Duodenal mucosa (tissue), 2 donors: ENCODE results near the gene PLEKHM3.
A peak's percentile ranks its signal among the peaks of the same experiment; 100 is the strongest.

ENCODE experiments used
- H3K27ac ChIP-seq: one replicate; pipeline ENCODE4 v1.7.0; 2013; ENCODE audit warnings: low read depth, low read length
- H3K27me3 ChIP-seq, 2 donors: one replicate each; pipeline ENCODE4 v1.7.0; 2013; ENCODE audit warnings: low read length in 2 of 2, control low read depth in 1 of 2; ENCODE audit not compliant: insufficient read depth in 2 of 2, control insufficient read depth in 1 of 2
- H3K36me3 ChIP-seq, 2 donors: one replicate each; pipeline ENCODE4 v1.7.0; 2013; ENCODE audit warnings: low read length in 2 of 2, control low read depth in 1 of 2; ENCODE audit not compliant: insufficient read depth in 2 of 2, control insufficient read depth in 1 of 2
- H3K4me1 ChIP-seq, 2 donors: one replicate each; pipeline ENCODE4 v1.7.0; 2013; ENCODE audit warnings: low read length in 2 of 2, control low read depth in 1 of 2; ENCODE audit not compliant: insufficient read depth in 2 of 2, control insufficient read depth in 1 of 2
- H3K4me3 ChIP-seq, 2 donors: one replicate each; pipeline ENCODE4 v1.7.0; 2013; ENCODE audit warnings: low read length in 2 of 2, low read depth in 1 of 2
- H3K9ac ChIP-seq, 2 donors: one replicate each; pipeline ENCODE4 v1.7.0; 2013; ENCODE audit warnings: low read length in 2 of 2, low read depth in 1 of 2
- H3K9me3 ChIP-seq, 2 donors: one replicate each; pipeline ENCODE4 v1.7.0; 2013; ENCODE audit warnings: low read length in 2 of 2, control low read depth in 1 of 2; ENCODE audit not compliant: control insufficient read depth in 1 of 2

Gene PLEKHM3, protein sequence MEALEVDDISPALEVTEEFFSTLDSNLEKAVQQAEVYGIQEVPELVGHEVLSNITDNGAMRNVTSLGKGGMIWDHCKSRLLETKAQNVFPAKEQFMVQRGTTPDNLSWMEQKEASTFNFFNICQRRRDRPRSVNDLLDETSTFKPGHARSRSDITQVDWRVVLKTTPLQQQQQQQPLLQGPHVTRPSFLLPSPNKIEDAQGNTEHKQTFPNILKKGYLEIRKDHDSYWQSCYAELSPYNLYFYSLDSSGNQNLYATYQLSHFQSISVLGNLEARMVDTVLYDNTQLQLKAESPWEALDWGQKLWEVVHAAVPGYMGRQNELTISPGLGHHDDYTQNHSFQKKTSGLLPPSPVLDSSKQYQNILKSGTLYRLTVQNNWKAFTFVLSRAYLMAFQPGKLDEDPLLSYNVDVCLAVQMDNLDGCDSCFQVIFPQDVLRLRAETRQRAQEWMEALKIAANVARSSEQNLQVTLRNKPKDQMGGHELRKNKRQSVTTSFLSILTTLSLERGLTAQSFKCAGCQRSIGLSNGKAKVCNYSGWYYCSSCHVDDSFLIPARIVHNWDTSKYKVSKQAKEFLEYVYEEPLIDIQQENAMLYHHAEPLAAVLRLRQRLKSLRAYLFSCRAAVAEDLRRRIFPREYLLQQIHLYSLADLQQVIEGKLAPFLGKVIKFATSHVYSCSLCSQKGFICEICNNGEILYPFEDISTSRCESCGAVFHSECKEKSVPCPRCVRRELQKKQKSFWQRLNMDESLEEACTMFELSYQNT

DNA sequence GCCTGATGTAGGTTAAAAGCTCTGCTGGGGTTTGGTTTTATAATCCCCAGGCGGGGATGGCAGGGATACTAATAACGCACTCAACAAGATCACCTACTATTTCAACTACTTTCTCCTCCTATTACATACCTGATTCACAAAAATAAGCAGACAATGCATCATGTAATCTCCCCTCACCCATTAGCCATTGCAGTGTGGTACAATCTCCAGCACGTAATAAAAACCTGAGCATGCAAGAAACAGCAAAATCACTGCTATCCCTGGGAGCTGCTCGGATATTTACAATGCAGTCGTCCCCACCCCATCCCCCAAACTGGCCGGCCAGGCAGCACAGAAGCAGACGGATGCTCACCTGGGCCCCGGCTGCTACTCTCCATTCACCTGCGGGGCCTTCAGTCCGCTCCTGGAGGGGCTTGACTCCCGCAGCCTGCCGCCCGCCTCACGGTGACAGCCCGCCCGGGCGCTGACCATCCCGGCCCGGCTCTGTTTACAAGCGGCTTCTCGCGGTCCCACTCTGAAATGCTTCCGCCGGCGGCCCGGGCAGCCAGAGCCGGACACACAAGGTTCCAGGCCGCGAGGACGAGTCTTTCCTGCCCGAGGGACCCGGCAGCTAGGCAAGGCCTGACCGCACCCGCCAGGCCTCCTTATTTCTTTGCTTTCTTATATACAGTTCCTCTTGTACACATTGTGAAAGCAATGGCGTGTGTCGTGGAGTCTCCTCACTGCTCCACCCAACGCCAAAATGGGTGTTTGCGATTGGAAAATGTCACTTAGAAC lies at the start of gene PLEKHM3:
Gene PLEKHM3, minus strand, starts transcription at position 491 of the 777 bp plus-strand sequence. CDS start 23,888 bp downstream, outside the sequence.
- Histone ChIP-seq H3K27ac (peak within 1 kb of the TSS; percentile 46), H3K4me3 (peak within 1 kb of the TSS; percentile 95 to 98), H3K9me3 (no peaks in the 10 kb centered on the region), H3K4me1 (peaks cover 5 to 6% of the 10 kb centered on the region in 2 donors), H3K9ac (peak within 1 kb of the TSS; percentile 84 to 89), H3K27me3 (no peaks in the 10 kb centered on the region), H3K36me3 (no peaks in the 10 kb centered on the region)

DNA sequence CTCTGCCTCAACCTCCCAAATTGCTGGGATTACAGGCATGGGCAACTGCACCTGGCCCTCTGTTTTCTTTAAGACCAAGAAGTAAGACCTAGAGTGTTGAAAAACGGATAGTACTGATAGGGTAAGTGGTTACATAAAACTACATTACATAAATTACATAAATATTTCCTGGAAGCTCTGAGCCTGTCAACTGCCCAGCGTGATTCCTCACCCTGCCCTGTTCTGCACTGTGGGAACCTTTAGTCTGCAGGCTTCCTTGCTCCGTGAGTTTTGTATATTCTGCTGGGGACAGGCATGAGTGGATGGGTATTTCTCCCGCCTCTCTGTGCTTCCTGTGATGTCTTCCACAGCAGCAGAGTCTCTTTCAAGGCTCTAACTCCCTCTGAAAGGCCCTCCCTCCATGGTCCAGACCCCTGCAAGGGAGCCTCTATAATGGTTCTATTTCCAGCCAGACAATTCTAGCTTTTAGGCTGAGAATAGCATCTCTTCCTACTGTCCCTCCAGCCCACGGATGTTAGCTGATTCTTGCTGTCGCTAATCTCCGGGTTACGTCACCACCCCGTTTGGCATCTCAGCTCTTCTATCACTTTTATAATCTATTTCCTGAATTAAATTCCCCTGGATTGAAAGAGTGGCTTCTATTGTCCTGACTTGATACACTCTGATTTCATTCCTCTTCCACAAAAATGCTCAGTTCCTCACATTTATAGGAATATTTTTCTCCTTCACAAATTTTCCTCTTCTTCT lies 49.5 kb upstream of the PLEKHM3 start:
- no peaks in the 10 kb centered on the region for H3K36me3 ChIP-seq
- no peak overlapping the region for H3K27ac ChIP-seq
- no peaks in the 10 kb centered on the region for H3K4me1 ChIP-seq
- no peaks in the 10 kb centered on the region for H3K9me3 ChIP-seq
- H3K27me3 ChIP-seq: peaks cover 0 to 2% of the 10 kb centered on the region in 2 donors
- H3K9ac ChIP-seq: no peak overlapping the region
- H3K4me3 ChIP-seq: no peak overlapping the region

DNA sequence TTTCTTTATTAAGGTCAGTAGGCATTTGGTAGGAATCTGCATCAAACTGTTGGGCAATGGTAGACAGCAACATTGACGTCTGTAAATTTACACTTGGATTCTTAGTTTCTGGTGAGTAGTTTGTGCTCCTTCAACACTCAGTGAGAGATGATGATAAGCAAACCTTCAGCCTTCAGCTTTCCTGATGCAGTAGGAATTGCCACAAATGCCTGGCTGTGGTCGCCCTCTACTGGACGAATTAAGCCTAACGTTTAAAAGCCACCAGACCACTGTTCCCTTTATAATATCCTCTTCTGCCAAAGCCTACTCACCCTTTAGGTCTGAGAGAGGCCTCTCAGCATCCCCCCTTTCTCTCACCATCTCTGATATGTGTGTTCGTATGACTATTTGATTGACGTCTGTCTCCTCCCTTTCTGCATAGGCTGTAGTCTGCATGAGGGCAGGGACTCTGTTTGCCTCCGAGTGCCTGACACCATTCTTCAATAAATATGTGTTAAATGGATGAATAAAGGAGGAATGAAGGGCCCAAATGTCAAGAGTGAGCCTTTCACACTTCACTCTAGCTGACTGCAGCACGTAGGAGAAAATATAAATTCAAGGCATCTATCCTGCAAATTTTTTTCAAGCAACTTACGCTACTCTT lies 47.0 kb upstream of the PLEKHM3 start:
- Histone ChIP-seq H3K9me3 (no peaks in the 10 kb centered on the region), H3K27me3 (no peaks in the 10 kb centered on the region), H3K4me3 (no peak overlapping the region), H3K27ac (no peak overlapping the region), H3K4me1 (no peaks in the 10 kb centered on the region), H3K36me3 (no peaks in the 10 kb centered on the region), H3K9ac (no peak overlapping the region)

DNA sequence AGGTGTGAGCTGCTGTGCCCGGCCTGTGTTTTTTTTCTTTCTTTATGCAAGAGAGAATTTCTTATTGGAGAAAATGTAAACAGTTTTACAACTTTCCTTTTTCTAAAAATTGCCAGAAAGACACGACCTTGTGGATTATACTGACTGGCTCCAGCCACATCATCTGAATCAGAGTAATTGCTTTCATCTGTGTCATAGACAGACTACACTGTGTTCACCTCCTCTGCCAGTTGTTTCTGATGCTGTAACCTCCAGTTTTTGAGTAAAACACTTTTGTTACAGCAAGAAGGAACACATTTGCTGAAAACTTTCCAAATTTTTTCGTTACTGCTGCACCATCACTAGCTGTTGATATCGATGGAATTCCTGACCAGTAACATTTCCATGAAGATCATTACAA lies 43.9 kb upstream of the PLEKHM3 start:
- Histone ChIP-seq H3K9me3 (no peaks in the 10 kb centered on the region), H3K4me1 (no peaks in the 10 kb centered on the region), H3K27me3 (no peaks in the 10 kb centered on the region), H3K27ac (no peak overlapping the region), H3K36me3 (no peaks in the 10 kb centered on the region), H3K9ac (no peak overlapping the region), H3K4me3 (no peak overlapping the region)

DNA sequence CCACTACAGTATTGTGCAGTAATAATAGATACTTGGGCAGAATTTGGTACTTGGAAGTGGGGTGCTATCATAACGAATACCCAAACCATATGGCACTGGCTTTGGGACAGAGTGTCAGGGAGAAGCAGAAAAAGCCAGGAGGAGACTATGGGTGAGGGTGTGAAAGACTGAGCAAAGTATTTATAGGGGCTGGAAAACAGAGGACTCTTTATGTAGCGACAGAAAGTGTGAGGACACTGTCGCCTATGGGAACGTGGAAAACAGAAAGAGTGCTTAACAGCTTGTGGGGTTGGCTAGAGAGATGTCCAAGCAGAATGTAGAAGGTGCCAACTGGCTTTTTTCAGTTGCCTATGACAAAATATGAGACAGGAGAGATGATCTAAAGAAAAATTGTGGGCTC lies 40.7 kb upstream of the PLEKHM3 start:
- Histone ChIP-seq H3K9me3 (no peaks in the 10 kb centered on the region), H3K4me3 (no peak overlapping the region), H3K27me3 (no peaks in the 10 kb centered on the region), H3K4me1 (no peaks in the 10 kb centered on the region), H3K27ac (no peak overlapping the region), H3K36me3 (no peaks in the 10 kb centered on the region), H3K9ac (no peak overlapping the region)

DNA sequence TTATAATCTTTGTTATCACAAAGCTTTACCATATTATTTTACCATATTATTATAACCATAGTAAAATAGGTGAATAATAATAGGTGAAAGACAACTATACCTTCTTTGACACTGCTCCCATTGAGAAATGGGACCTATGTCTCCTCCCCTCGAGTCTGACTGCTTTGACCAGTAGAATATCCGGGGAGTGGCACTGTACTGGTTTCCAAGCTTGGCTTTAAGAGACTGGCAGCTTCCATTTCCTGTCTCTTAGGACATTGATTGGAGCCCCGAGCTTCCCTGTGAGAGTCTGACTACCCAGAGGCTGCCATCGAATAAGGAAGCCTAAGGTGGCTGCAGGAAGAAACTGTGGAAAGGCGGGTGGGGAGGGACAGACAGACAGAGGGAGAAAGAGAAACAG lies 40.1 kb upstream of the PLEKHM3 start:
- H3K4me3 ChIP-seq: no peak overlapping the region
- no peaks in the 10 kb centered on the region for H3K27me3 ChIP-seq
- no peaks in the 10 kb centered on the region for H3K9me3 ChIP-seq
- H3K36me3 ChIP-seq: no peaks in the 10 kb centered on the region
- no peaks in the 10 kb centered on the region for H3K4me1 ChIP-seq
- H3K27ac ChIP-seq: no peak overlapping the region
- no peak overlapping the region for H3K9ac ChIP-seq

DNA sequence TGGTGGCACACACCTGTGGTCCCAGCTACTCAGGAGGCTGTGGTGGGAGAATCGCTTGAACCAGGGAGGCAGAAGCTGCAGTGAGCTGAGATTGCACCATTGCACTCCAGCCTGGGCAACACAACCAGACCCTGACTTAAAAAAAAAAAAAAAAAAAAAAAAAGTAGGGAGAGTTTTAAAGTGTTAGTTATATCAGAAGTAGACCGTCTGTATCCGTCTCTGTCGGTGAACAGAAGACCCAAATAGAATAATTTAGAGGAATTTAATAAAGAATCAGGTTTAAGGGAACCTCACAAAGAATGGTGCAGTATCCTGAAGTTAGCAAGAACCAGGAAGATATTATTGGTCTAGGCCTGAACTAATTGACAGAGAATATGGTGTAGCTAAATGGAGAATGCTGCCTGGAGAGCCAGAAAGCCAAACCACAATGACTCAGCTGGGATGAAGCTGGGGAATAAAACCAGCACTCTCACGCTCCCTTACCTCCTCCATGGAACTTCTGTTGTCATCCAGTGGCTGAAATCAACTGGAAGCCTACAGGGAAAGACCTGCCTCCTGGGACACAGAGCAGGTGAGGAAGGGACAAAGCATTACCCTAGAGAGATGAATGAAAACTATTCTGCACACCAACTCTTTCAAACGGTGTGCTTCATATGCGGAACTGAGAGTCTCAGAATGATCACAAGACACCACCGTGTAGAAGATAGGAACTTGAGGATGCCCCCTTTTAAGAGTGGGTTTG lies 39.1 kb upstream of the PLEKHM3 start:
- H3K27ac ChIP-seq: no peak overlapping the region
- no peak overlapping the region for H3K4me3 ChIP-seq
- no peaks in the 10 kb centered on the region for H3K36me3 ChIP-seq
- no peaks in the 10 kb centered on the region for H3K27me3 ChIP-seq
- no peaks in the 10 kb centered on the region for H3K4me1 ChIP-seq
- H3K9me3 ChIP-seq: no peaks in the 10 kb centered on the region
- no peak overlapping the region for H3K9ac ChIP-seq

DNA sequence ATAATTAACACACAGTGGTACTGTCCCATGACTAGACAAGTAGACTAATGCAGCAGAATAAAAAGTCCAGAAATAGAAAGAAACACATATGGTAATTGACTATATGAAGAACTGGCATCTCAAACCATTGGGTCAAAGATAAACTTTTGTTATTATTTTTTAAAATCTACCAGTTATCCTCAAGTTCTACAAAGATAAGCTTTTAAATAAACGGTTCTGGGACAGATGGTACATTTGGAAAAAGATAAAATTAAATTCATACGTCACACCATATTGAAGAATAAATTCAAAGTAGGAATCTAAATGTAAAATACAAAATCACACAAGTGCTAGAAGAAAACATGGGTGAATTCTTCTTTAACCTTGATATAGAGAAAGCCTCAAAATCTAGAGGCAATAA lies 37.6 kb upstream of the PLEKHM3 start:
- no peaks in the 10 kb centered on the region for H3K36me3 ChIP-seq
- no peaks in the 10 kb centered on the region for H3K27me3 ChIP-seq
- no peak overlapping the region for H3K4me3 ChIP-seq
- H3K9ac ChIP-seq: no peak overlapping the region
- H3K27ac ChIP-seq: no peak overlapping the region
- H3K4me1 ChIP-seq: no peaks in the 10 kb centered on the region
- no peaks in the 10 kb centered on the region for H3K9me3 ChIP-seq

DNA sequence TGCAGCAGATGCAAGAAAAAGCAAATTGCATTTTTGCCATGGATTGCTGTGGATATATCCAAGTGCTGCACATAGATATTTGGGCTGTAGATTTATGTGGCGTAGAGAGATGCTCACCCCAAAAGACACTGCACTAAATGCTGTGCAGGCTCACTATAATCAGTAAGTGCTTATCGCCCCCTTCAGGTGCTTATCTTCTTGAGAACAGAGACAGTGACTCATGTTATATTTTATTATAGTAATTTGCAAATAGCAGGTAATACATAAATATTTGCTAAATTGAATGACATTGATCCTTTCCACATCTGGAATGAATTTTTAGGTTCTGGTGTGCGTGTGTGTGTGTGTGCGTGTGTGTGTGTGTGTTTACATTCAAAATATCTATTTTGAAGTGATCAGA lies 36.8 kb upstream of the PLEKHM3 start:
- no peaks in the 10 kb centered on the region for H3K9me3 ChIP-seq
- no peak overlapping the region for H3K27ac ChIP-seq
- no peaks in the 10 kb centered on the region for H3K4me1 ChIP-seq
- H3K4me3 ChIP-seq: no peak overlapping the region
- no peaks in the 10 kb centered on the region for H3K36me3 ChIP-seq
- H3K27me3 ChIP-seq: no peaks in the 10 kb centered on the region
- no peak overlapping the region for H3K9ac ChIP-seq
